Fibroblast of lung (primary cell): ENCODE results near the gene APC. TPM values are rescaled to one million over a fixed set of nuclear protein-coding genes. Genes with fewer than 3 reads are reported as not detected.

Source experiments
- DNase-seq, 2 donors: peaks; one replicate each; pipeline versions ENCODE4 v3.0.0 to v3.0.0-alpha.2; 2010; ENCODE audit warnings: low read depth in 2 of 2
- H2AFZ ChIP-seq: 2 replicates; pipeline ENCODE4 v1.5.1; 2012; ENCODE audit warnings: low read length, control low read depth, inconsistent platforms
- H3K27ac ChIP-seq: 2 replicates; pipeline ENCODE4 v1.5.1; 2011; ENCODE audit warnings: low read length, control low read depth; ENCODE audit not compliant: insufficient read depth
- H3K27me3 ChIP-seq: 2 replicates; pipeline ENCODE4 v1.5.1; 2011; ENCODE audit warnings: mild to moderate bottlenecking, low read length; ENCODE audit not compliant: control insufficient read depth, insufficient read depth
- H3K36me3 ChIP-seq: 2 replicates; pipeline ENCODE4 v1.5.1; 2011; ENCODE audit warnings: low read length; ENCODE audit not compliant: control insufficient read depth, insufficient read depth
- H3K4me1 ChIP-seq: 2 replicates; pipeline ENCODE4 v1.5.1; 2011; ENCODE audit warnings: low read length; ENCODE audit not compliant: control insufficient read depth, insufficient read depth; ENCODE audit errors: extremely low read depth
- H3K4me2 ChIP-seq: 2 replicates; pipeline ENCODE4 v1.5.1; 2011; ENCODE audit warnings: low read length, control low read depth; ENCODE audit not compliant: insufficient read depth; ENCODE audit errors: extremely low read depth
- H3K4me3 ChIP-seq, 4 experiments: fragments of 200-600 bp in 1 of 4; sonication (generic) in 1 of 4; replicated peaks in 1 of 4; 2 replicates each; pipeline ENCODE4 v1.5.1; 2011 to 2016; ENCODE audit warnings: low read length in 4 of 4, low read depth in 3 of 4, mild to moderate bottlenecking in 3 of 4, control low read depth in 2 of 4, inconsistent platforms in 1 of 4, mixed read lengths in 1 of 4; ENCODE audit not compliant: insufficient read depth in 1 of 4; ENCODE audit errors: control extremely low read depth in 1 of 4
- H3K79me2 ChIP-seq: 2 replicates; pipeline ENCODE4 v1.5.1; 2012; ENCODE audit warnings: mild to moderate bottlenecking, low read length, inconsistent platforms; ENCODE audit not compliant: control insufficient read depth, insufficient read depth
- H3K9ac ChIP-seq: 2 replicates; pipeline ENCODE4 v1.5.1; 2011; ENCODE audit warnings: mild to moderate bottlenecking, low read length, control low read depth; ENCODE audit not compliant: insufficient read depth
- H3K9me3 ChIP-seq: 2 replicates; pipeline ENCODE4 v1.5.1; 2012; ENCODE audit warnings: low read depth, low read length; ENCODE audit not compliant: control insufficient read depth, insufficient read depth
- H4K20me1 ChIP-seq: 2 replicates; pipeline ENCODE4 v1.5.1; 2011; ENCODE audit warnings: low read length; ENCODE audit not compliant: control insufficient read depth, insufficient read depth; ENCODE audit errors: extremely low read depth
- CTCF ChIP-seq, 2 donors: IDR thresholded peaks in 1 of 2; conservative IDR thresholded peaks in 1 of 2; 1 replicate in 1 of 2; 2 replicates in 1 of 2; pipeline ENCODE4 v1.5.1; 2011 to 2012; ENCODE audit warnings: low read length in 2 of 2, control low read depth in 1 of 2, inconsistent platforms in 1 of 2, low read depth in 1 of 2, mild to moderate bottlenecking in 1 of 2
- EZH2 ChIP-seq: IDR thresholded peaks from 2 replicates; pipeline ENCODE4 v1.5.1; 2012; ENCODE audit warnings: low read length, control low read depth, mild to moderate bottlenecking; ENCODE audit errors: missing control alignments
- polyA plus RNA-seq, 2 donors: library from polyadenylated mRNA; depleted of rRNA in 1 of 2; stranded (reverse) in 1 of 2; unstranded in 1 of 2; fragments of >200 nt; gene quantifications; 2 replicates each; pipeline ENCODE4 v1.2.1, GENCODE V29; 2011 to 2012; ENCODE audit warnings: missing spikeins in 1 of 2
- total RNA-seq: library from RNA; depleted of rRNA; stranded (reverse); fragments of >200 nt; gene quantifications from 2 replicates; pipeline ENCODE4 v1.2.1, GENCODE V29; 2014

The APC gene
- total and polyA plus RNA-seq, 2 donors (not counting 1 experiment from before 2014, with no cell fraction given): 23.6 to 69.9 TPM

- TF ChIP-seq EZH2: no peak
- Histone ChIP-seq H3K9me3 (no peaks in the 10 kb centered on the region), H3K4me2 (no peak overlapping the region), H3K36me3 (no peaks in the 10 kb centered on the region), H2AFZ (no peak overlapping the region), H3K79me2 (no peaks in the 10 kb centered on the region), H3K9ac (no peak overlapping the region), H3K4me3 (no peak overlapping the region), H3K4me1 (no peaks in the 10 kb centered on the region), H3K27ac (no peak overlapping the region), H4K20me1 (no peaks in the 10 kb centered on the region), H3K27me3 (no peaks in the 10 kb centered on the region)
- DNase-seq: no peak
Measured at GRCh38 chr5:112844489-112844888, 106.8 kb downstream of the APC start.

GRCh38 chr5:112846556-112846955 is 108.9 kb downstream of the APC start:
- H3K27me3 ChIP-seq: no peaks in the 10 kb centered on the region
- no peak overlapping the region for H3K9ac ChIP-seq
- no peak overlapping the region for H3K4me2 ChIP-seq
- no peak overlapping the region for H3K27ac ChIP-seq
- H4K20me1 ChIP-seq: no peaks in the 10 kb centered on the region
- no peak for DNase-seq
- no peaks in the 10 kb centered on the region for H3K9me3 ChIP-seq
- H3K79me2 ChIP-seq: no peaks in the 10 kb centered on the region
- H3K4me1 ChIP-seq: no peaks in the 10 kb centered on the region
- TF ChIP-seq EZH2 (no peak), CTCF (conservative IDR thresholded peaks at IDR 0.05 in 1 of 2, IDR thresholded peaks at IDR 0.05 in 1 of 2; ENCODE audit: low read depth in 1 of 2, low read length in 2 of 2) (no peak)
- H3K4me3 ChIP-seq: no peak overlapping the region
- H2AFZ ChIP-seq: no peak overlapping the region
- H3K36me3 ChIP-seq: no peaks in the 10 kb centered on the region

- no peak overlapping the region for H3K4me3 ChIP-seq
- no peak overlapping the region for H3K4me2 ChIP-seq
- no peaks in the 10 kb centered on the region for H4K20me1 ChIP-seq
- H3K9ac ChIP-seq: no peak overlapping the region
- no peaks in the 10 kb centered on the region for H3K36me3 ChIP-seq
- no peaks in the 10 kb centered on the region for H3K27me3 ChIP-seq
- TF ChIP-seq EZH2 (no peak), CTCF (conservative IDR thresholded peaks at IDR 0.05 in 1 of 2, IDR thresholded peaks at IDR 0.05 in 1 of 2; ENCODE audit: low read depth in 1 of 2, low read length in 2 of 2) (no peak)
- DNase-seq: no peak
- no peaks in the 10 kb centered on the region for H3K4me1 ChIP-seq
- H3K9me3 ChIP-seq: no peaks in the 10 kb centered on the region
- no peak overlapping the region for H2AFZ ChIP-seq
- H3K79me2 ChIP-seq: no peaks in the 10 kb centered on the region
- H3K27ac ChIP-seq: no peak overlapping the region
Measured at GRCh38 chr5:112847306-112847705, 109.6 kb downstream of the APC start.
